Measurements from ENCODE around the gene TMEM44. TPM values are rescaled to one million over a fixed set of nuclear protein-coding genes. Genes with fewer than 3 reads are reported as not detected.

TMEM44 gene
- total RNA-seq, 2 donors from 2014 or later = 1.8 to 9.6 TPM

- Histone ChIP-seq H3K4me1 (peaks cover 5% of the 10 kb centered on the region), H3K4me3 (no peak overlapping the region), H3K36me3 (replicated peaks in 1 of 2; ENCODE audit: insufficient read depth in 1 of 2, low read depth in 2 of 2) (peaks cover 0 to 10% of the 10 kb centered on the region in 2 donors), H3K27me3 (no peaks in the 10 kb centered on the region), H3K27ac (no peak overlapping the region), H3K9me3 (no peaks in the 10 kb centered on the region)
- ATAC-seq = no peak
- intact Hi-C loops (cut with DNase I) = no loop called here
- no peak for DNase-seq
- TF ChIP-seq CTCF (IDR thresholded peaks at IDR 0.05) = no peak
- no peak for TF ChIP-seq POLR2A (IDR thresholded peaks at IDR 0.05)
- 81 to 87% methylated on average over 22 of the region's 22 CpGs for WGBS, 2 donors
These were observed 4.6 kb upstream of the TMEM44 start for GRCh38 chr3:194637541-194638400.

GRCh38 chr3:194637066-194637465 is 3.8 kb upstream of the TMEM44 start:
- TF ChIP-seq CTCF (IDR thresholded peaks at IDR 0.05) = no peak
- TF ChIP-seq POLR2A (IDR thresholded peaks at IDR 0.05) = no peak
- peaks cover 8% of the 10 kb centered on the region for H3K4me1 ChIP-seq
- no peak overlapping the region for H3K27ac ChIP-seq
- intact Hi-C loops (cut with DNase I) = no loop called here
- ATAC-seq = no peak
- H3K27me3 ChIP-seq = no peaks in the 10 kb centered on the region
- DNase-seq = no peak
- peaks cover 0 to 10% of the 10 kb centered on the region in 2 donors for H3K36me3 ChIP-seq (replicated peaks in 1 of 2; ENCODE audit: insufficient read depth in 1 of 2, low read depth in 2 of 2)
- no peak overlapping the region for H3K4me3 ChIP-seq
- 65 to 72% methylated on average over 3 of the region's 3 CpGs for WGBS, 2 donors
- no peaks in the 10 kb centered on the region for H3K9me3 ChIP-seq

GRCh38 chr3:194632809-194633348 is 340 bp downstream of the TMEM44 start:
- TF ChIP-seq POLR2A (IDR thresholded peaks at IDR 0.05) (no peak), CTCF (IDR thresholded peaks at IDR 0.05) (no peak)

GRCh38 chr3:194632226-194632808 is 902 bp downstream of the TMEM44 start:
- Histone ChIP-seq H3K27me3 (no peaks in the 10 kb centered on the region), H3K4me3 (peak overlapping the region in 1 of 2 donors; percentile 35), H3K9me3 (no peaks in the 10 kb centered on the region), H3K36me3 (replicated peaks in 1 of 2; ENCODE audit: insufficient read depth in 1 of 2, low read depth in 2 of 2) (no peaks in the 10 kb centered on the region), H3K27ac (no peak overlapping the region), H3K4me1 (peaks cover 8% of the 10 kb centered on the region)
- DNase-seq (peak in 1 of 4 donors; percentile 2), ATAC-seq (no peak)
- intact Hi-C loops (cut with DNase I) = no loop called here
- TF ChIP-seq POLR2A (IDR thresholded peaks at IDR 0.05) (no peak), CTCF (IDR thresholded peaks at IDR 0.05) (no peak)
- 65 to 66% methylated on average over 7 to 11 of the region's 11 CpGs for WGBS, 2 donors

More at GRCh38 chr3:194632809-194633348, 340 bp downstream of the TMEM44 start:
- Histone ChIP-seq H3K9me3 (no peaks in the 10 kb centered on the region), H3K27ac (peak overlapping the region; percentile 39 to 82 (median 60)), H3K4me3 (peak overlapping the region in 1 of 2 donors; percentile 35), H3K4me1 (peaks cover 8% of the 10 kb centered on the region), H3K27me3 (no peaks in the 10 kb centered on the region), H3K36me3 (replicated peaks in 1 of 2; ENCODE audit: insufficient read depth in 1 of 2, low read depth in 2 of 2) (no peaks in the 10 kb centered on the region)
- 3 to 7% methylated on average over 12 to 33 of the region's 56 CpGs for whole genome bisulfite sequencing, 2 donors
- intact Hi-C loops (cut with DNase I) = no loop called here
- peak; percentile 59 for ATAC-seq
- DNase-seq = peak in 3 of 4 donors; percentile 17 to 18 (median 18)

All from body of pancreas (tissue), 4 donors.